Liver (tissue), 9 donors: ENCODE results near the gene CDC42BPG. TPM values are rescaled to one million over a fixed set of nuclear protein-coding genes. Genes with fewer than 3 reads are reported as not detected.

Source experiments
- DNase-seq: peaks from one replicate; pipeline ENCODE4 v3.0.0-alpha.2; 2017; ENCODE audit warnings: low spot score
- H3K27ac ChIP-seq, 2 donors: one replicate each; pipeline ENCODE4 v1.7.0; 2013; ENCODE audit warnings: inconsistent platforms in 2 of 2, low read length in 2 of 2, control low read depth in 1 of 2, low read depth in 1 of 2, mild to moderate bottlenecking in 1 of 2
- H3K27me3 ChIP-seq, 4 donors: one replicate each; pipeline versions ENCODE4 v1.6.1 to v1.7.0; 2013; ENCODE audit warnings: low read length in 3 of 4, inconsistent platforms in 1 of 4, mild to moderate bottlenecking in 1 of 4, moderate library complexity in 1 of 4; ENCODE audit not compliant: control insufficient read depth in 4 of 4, insufficient read depth in 4 of 4
- H3K36me3 ChIP-seq, 4 donors: one replicate each; pipeline versions ENCODE4 v1.6.1 to v1.7.0; 2013; ENCODE audit warnings: low read length in 3 of 4, mild to moderate bottlenecking in 3 of 4, low read depth in 1 of 4, moderate library complexity in 1 of 4; ENCODE audit not compliant: control insufficient read depth in 4 of 4, insufficient read depth in 3 of 4
- H3K4me1 ChIP-seq, 4 donors: one replicate each; pipeline versions ENCODE4 v1.6.1 to v1.7.0; 2013; ENCODE audit warnings: low read length in 3 of 4, mild to moderate bottlenecking in 3 of 4, moderate library complexity in 1 of 4; ENCODE audit not compliant: control insufficient read depth in 4 of 4, insufficient read depth in 4 of 4
- H3K4me3 ChIP-seq, 3 donors: one replicate each; pipeline versions ENCODE4 v1.6.1 to v1.7.0; 2013; ENCODE audit warnings: low read length in 3 of 3, control low read depth in 1 of 3, low read depth in 1 of 3, mild to moderate bottlenecking in 1 of 3
- H3K9ac ChIP-seq, 2 donors: one replicate each; pipeline ENCODE4 v1.7.0; 2013; ENCODE audit warnings: low read length in 2 of 2, mild to moderate bottlenecking in 2 of 2, moderate library complexity in 2 of 2, control low read depth in 1 of 2, low read depth in 1 of 2
- H3K9me3 ChIP-seq, 4 donors: one replicate each; pipeline versions ENCODE4 v1.6.1 to v1.7.0; 2013; ENCODE audit warnings: low read length in 3 of 4; ENCODE audit not compliant: control insufficient read depth in 4 of 4
- EGR1 ChIP-seq, 2 donors: IDR thresholded peaks; 2 replicates each; pipeline ENCODE4 v1.6.1; 2016 to 2018; ENCODE audit warnings: antibody characterized with exemption in 2 of 2, low read depth in 2 of 2
- FOXA1 ChIP-seq: IDR thresholded peaks from 2 replicates; pipeline ENCODE4 v1.6.1; 2016; ENCODE audit warnings: antibody characterized with exemption
- FOXA2 ChIP-seq: IDR thresholded peaks from 2 replicates; pipeline ENCODE4 v1.6.1; 2016; ENCODE audit warnings: antibody characterized with exemption
- GABPA ChIP-seq, 2 donors: IDR thresholded peaks in 1 of 2; conservative IDR thresholded peaks in 1 of 2; 2 replicates each; pipeline ENCODE4 v1.6.1; 2016; ENCODE audit warnings: antibody characterized with exemption in 2 of 2, mild to moderate bottlenecking in 1 of 2, moderate library complexity in 1 of 2
- HNF4A ChIP-seq, 2 donors: conservative IDR thresholded peaks; 2 replicates each; pipeline ENCODE4 v1.6.1; 2016; ENCODE audit warnings: antibody characterized with exemption in 2 of 2, mild to moderate bottlenecking in 2 of 2
- HNF4G ChIP-seq: IDR thresholded peaks from 2 replicates; pipeline ENCODE4 v1.6.1; 2016; ENCODE audit warnings: antibody characterized with exemption
- JUND ChIP-seq, 2 donors: IDR thresholded peaks; 2 replicates each; pipeline ENCODE4 v1.6.1; 2016; ENCODE audit warnings: antibody characterized with exemption in 2 of 2
- NR2F2 ChIP-seq: IDR thresholded peaks from 2 replicates; pipeline ENCODE4 v1.6.1; 2016; ENCODE audit warnings: antibody characterized with exemption
- RAD21 ChIP-seq, 2 donors: IDR thresholded peaks; 2 replicates each; pipeline ENCODE4 v1.6.1; 2016; ENCODE audit warnings: antibody characterized with exemption in 2 of 2, mild to moderate bottlenecking in 2 of 2
- RXRA ChIP-seq, 2 donors: IDR thresholded peaks; 2 replicates each; pipeline ENCODE4 v1.6.1; 2017 to 2018; ENCODE audit warnings: antibody characterized with exemption in 2 of 2, mild to moderate bottlenecking in 1 of 2
- SP1 ChIP-seq: IDR thresholded peaks from 2 replicates; pipeline ENCODE4 v1.6.1; 2018; ENCODE audit warnings: antibody characterized with exemption, mild to moderate bottlenecking
- TAF1 ChIP-seq: conservative IDR thresholded peaks from 2 replicates; pipeline ENCODE4 v1.6.1; 2016; ENCODE audit warnings: antibody characterized with exemption, mild to moderate bottlenecking
- YY1 ChIP-seq: IDR thresholded peaks from 2 replicates; pipeline ENCODE4 v1.6.1; 2016; ENCODE audit warnings: antibody characterized with exemption, mild to moderate bottlenecking
- WGBS: extraction: QIAGEN DNeasy Blood & Tissue Kit; methylation state at CpG from one replicate; pipeline ENCODE4 v1.1.7; 2013; 5-methylcytosine and 5-hydroxymethylcytosine counted together
- polyA plus RNA-seq, 2 donors: library from polyadenylated mRNA; stranded (reverse) in 1 of 2; unstranded in 1 of 2; fragments of 200-250 nt in 1 of 2; fragments of >200 nt in 1 of 2; fragmentation: Nextera tagmentation in 1 of 2; extraction: Ambion mirVana in 1 of 2; gene quantifications; one replicate each; pipeline versions ENCODE4 v1.2.1 to v1.2.3, GENCODE V29; 2013 to 2015
- total RNA-seq, 2 donors: library from RNA; depleted of rRNA; stranded (reverse); fragments of >200 nt; gene quantifications; one replicate each; pipeline ENCODE4 v1.2.3, GENCODE V29; 2014
- TF ChIP-seq, protein P1 (sequence below): IDR thresholded peaks from 2 replicates; pipeline ENCODE4 v1.6.1; 2016; ENCODE audit warnings: antibody characterized with exemption
- TF ChIP-seq, protein P2 (sequence below): fragments of 150-350 bp; IDR thresholded peaks from 2 replicates; pipeline ENCODE4 v1.5.1; 2017; ENCODE audit warnings: improper control_type of control experiment, low read depth, low read length; ENCODE audit not compliant: missing input control
- TF ChIP-seq, protein P3 (sequence below): IDR thresholded peaks from 2 replicates; pipeline ENCODE4 v1.6.1; 2016; ENCODE audit warnings: antibody characterized with exemption
- TF ChIP-seq, protein P4 (sequence below): IDR thresholded peaks from 2 replicates; pipeline ENCODE4 v1.6.1; 2016; ENCODE audit warnings: antibody characterized with exemption, mild to moderate bottlenecking
- TF ChIP-seq, protein P5 (sequence below): IDR thresholded peaks from 2 replicates; pipeline ENCODE4 v1.6.1; 2016; ENCODE audit warnings: antibody characterized with exemption
- donor health status: healthy.
- donor health status: healthy.
- donor health status: healthy.
- donor health status: healthy.
- donor health status: healthy.

The CDC42BPG gene
- total and polyA plus RNA-seq, 4 donors = 0.18 to 1.2 (median 0.58) TPM

DNA sequence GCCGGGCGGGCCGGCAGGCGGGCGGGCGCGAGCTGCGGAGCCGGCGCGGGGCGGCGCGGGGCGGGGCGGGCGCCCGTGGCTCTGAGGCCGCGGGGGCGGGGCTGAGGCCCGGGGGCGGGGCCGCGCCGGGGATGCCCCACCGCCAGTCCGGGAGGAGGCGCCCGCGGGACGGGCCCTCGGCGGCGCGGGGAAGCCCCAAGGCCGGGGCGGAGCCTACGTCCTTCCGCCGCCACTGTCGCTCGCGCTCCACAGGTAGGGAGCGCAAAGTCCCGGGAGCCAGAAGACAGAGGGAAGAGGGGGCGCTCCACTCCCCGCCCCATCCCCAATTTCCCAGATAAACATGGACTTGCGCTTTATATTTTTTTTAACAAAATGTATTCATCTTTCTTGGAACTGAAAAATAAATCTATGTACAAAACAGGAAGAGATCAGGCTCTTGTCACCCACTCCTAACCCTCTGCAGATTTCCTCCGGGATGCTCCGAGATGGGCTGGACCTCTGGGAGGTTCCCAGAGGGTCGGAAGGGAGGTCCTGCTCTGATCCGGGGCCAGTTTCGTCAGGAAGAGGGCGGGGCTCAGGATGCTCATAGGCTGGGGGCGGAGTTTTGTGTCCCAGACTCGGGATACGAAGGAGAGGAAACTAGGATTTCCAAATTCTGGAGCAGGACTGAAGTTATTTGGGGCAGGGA lies 41.2 kb downstream of the CDC42BPG start, which contains the start of gene MAP4K2:
Gene MAP4K2, minus strand, starts transcription at position 57 of the 688 bp plus-strand sequence. CDS start 65 bp downstream, outside the sequence.
- peak within 1 kb of the TSS; percentile 60 to 82 for H3K27ac ChIP-seq
- no peaks in the 10 kb centered on the region for H3K27me3 ChIP-seq
- H3K4me3 ChIP-seq = peak within 1 kb of the TSS; percentile 42 to 67 (median 65)
- H3K4me1 ChIP-seq = peaks cover 3 to 18% (median 10%) of the 10 kb centered on the region in 4 donors
- WGBS = under 1% methylated on average over 58 of the region's 58 CpGs
- peaks cover 6 to 25% (median 7%) of the 10 kb centered on the region in 4 donors for H3K36me3 ChIP-seq
- no peaks in the 10 kb centered on the region for H3K9me3 ChIP-seq
- peak; percentile 29 for TF ChIP-seq NR2F2
- no peak for TF ChIP-seq JUND (IDR thresholded peaks at IDR 0.05)
- no peak for TF ChIP-seq EGR1 (IDR thresholded peaks at IDR 0.05; ENCODE audit: low read depth in 2 of 2)
- TF ChIP-seq, protein P1, sequence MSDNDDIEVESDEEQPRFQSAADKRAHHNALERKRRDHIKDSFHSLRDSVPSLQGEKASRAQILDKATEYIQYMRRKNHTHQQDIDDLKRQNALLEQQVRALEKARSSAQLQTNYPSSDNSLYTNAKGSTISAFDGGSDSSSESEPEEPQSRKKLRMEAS = no peak
- peak; percentile 35 for TF ChIP-seq SP1
- peak in 1 of 2 donors; percentile 25 for TF ChIP-seq GABPA (IDR thresholded peaks at IDR 0.05 in 1 of 2, conservative IDR thresholded peaks at IDR 0.05 in 1 of 2)
- no peak for TF ChIP-seq TAF1
- no peak for TF ChIP-seq HNF4A (conservative IDR thresholded peaks at IDR 0.05)
- TF ChIP-seq, protein P2, sequence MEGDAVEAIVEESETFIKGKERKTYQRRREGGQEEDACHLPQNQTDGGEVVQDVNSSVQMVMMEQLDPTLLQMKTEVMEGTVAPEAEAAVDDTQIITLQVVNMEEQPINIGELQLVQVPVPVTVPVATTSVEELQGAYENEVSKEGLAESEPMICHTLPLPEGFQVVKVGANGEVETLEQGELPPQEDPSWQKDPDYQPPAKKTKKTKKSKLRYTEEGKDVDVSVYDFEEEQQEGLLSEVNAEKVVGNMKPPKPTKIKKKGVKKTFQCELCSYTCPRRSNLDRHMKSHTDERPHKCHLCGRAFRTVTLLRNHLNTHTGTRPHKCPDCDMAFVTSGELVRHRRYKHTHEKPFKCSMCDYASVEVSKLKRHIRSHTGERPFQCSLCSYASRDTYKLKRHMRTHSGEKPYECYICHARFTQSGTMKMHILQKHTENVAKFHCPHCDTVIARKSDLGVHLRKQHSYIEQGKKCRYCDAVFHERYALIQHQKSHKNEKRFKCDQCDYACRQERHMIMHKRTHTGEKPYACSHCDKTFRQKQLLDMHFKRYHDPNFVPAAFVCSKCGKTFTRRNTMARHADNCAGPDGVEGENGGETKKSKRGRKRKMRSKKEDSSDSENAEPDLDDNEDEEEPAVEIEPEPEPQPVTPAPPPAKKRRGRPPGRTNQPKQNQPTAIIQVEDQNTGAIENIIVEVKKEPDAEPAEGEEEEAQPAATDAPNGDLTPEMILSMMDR = peak; percentile 4
- TF ChIP-seq, protein P3, sequence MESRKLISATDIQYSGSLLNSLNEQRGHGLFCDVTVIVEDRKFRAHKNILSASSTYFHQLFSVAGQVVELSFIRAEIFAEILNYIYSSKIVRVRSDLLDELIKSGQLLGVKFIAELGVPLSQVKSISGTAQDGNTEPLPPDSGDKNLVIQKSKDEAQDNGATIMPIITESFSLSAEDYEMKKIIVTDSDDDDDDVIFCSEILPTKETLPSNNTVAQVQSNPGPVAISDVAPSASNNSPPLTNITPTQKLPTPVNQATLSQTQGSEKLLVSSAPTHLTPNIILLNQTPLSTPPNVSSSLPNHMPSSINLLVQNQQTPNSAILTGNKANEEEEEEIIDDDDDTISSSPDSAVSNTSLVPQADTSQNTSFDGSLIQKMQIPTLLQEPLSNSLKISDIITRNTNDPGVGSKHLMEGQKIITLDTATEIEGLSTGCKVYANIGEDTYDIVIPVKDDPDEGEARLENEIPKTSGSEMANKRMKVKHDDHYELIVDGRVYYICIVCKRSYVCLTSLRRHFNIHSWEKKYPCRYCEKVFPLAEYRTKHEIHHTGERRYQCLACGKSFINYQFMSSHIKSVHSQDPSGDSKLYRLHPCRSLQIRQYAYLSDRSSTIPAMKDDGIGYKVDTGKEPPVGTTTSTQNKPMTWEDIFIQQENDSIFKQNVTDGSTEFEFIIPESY = no peak
- TF ChIP-seq, protein P4, sequence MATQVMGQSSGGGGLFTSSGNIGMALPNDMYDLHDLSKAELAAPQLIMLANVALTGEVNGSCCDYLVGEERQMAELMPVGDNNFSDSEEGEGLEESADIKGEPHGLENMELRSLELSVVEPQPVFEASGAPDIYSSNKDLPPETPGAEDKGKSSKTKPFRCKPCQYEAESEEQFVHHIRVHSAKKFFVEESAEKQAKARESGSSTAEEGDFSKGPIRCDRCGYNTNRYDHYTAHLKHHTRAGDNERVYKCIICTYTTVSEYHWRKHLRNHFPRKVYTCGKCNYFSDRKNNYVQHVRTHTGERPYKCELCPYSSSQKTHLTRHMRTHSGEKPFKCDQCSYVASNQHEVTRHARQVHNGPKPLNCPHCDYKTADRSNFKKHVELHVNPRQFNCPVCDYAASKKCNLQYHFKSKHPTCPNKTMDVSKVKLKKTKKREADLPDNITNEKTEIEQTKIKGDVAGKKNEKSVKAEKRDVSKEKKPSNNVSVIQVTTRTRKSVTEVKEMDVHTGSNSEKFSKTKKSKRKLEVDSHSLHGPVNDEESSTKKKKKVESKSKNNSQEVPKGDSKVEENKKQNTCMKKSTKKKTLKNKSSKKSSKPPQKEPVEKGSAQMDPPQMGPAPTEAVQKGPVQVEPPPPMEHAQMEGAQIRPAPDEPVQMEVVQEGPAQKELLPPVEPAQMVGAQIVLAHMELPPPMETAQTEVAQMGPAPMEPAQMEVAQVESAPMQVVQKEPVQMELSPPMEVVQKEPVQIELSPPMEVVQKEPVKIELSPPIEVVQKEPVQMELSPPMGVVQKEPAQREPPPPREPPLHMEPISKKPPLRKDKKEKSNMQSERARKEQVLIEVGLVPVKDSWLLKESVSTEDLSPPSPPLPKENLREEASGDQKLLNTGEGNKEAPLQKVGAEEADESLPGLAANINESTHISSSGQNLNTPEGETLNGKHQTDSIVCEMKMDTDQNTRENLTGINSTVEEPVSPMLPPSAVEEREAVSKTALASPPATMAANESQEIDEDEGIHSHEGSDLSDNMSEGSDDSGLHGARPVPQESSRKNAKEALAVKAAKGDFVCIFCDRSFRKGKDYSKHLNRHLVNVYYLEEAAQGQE = no peak
- TF ChIP-seq, protein P5, sequence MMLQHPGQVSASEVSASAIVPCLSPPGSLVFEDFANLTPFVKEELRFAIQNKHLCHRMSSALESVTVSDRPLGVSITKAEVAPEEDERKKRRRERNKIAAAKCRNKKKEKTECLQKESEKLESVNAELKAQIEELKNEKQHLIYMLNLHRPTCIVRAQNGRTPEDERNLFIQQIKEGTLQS = no peak
- TF ChIP-seq HNF4G = no peak
- TF ChIP-seq FOXA1 = no peak
- peak; percentile 25 for TF ChIP-seq YY1
- TF ChIP-seq FOXA2 = no peak
- TF ChIP-seq RXRA (IDR thresholded peaks at IDR 0.05) = no peak
- no peak for TF ChIP-seq RAD21 (IDR thresholded peaks at IDR 0.05)
- H3K9ac ChIP-seq = peak within 1 kb of the TSS in 1 of 2 donors; percentile 58
- peak; percentile 89 for DNase-seq
